Posterior vena cava (tissue), 2 donors: ENCODE data around the gene GSTO2. TPM values are rescaled to one million over a fixed set of nuclear protein-coding genes. Genes with fewer than 3 reads are reported as not detected.
"Not testable (repeated sequence)": the region's sequence is repeated elsewhere in the genome, so short reads cannot be mapped to it uniquely, and the experiment has no call there.

Experiments
- DNase-seq: peaks from one replicate; pipeline ENCODE4 v3.0.0-alpha.2; 2020; ENCODE audit warnings: low spot score
- intact Hi-C, 2 donors: fragments of 100-400 bp; cut with DNase I; formaldehyde crosslinking; loops; one replicate each; pipeline versions ENCODE4 v1.14.1 to v1.14.2; 2022 to 2023
- long read RNA-seq, 2 donors: library from polyadenylated mRNA; unstranded; transcript quantifications; one replicate each; pipeline ENCODE4 v2.0.0, GENCODE V29; 2020 to 2021
- total RNA-seq, 2 donors: library from RNA; stranded (reverse); fragmentation: NEBNext Ultra II Directional; extraction: Animal tissue kit (Norgen Biotek cat#: 25700); gene quantifications; one replicate each; pipeline ENCODE4 v1.2.1, GENCODE V29; 2021
- donor health status: DM: yes; HTN: yes; CAD: no.
- donor health status: DM: yes; HTN: yes; CAD: no.

Gene GSTO2
- 1 to 10 TPM in 1 of 2 donors, under 1 TPM in 1; 0.48 to 1.9 TPM for total RNA-seq
- long read RNA-seq, donor 1, result 0 reads
- long read RNA-seq, donor 2, full-length matches to known transcripts, result 2 of 2 reads
- long read RNA-seq, donor 2, partial matches to known transcripts, result 0 of 2 reads
- long read RNA-seq, donor 2, other reads (novel, unspliced or antisense), result 0 of 2 reads

- peak; percentile 100 for DNase-seq
- intact Hi-C loops, result no loop called here
Observed at GRCh38 chr10:104268713-104269645, at the start of gene GSTO2. Gene GSTO2 (plus strand): TSS chr10:104269184. CDS start chr10:104274916, 5,732 bp downstream.

GRCh38 chr10:104220522-104220921 lies 48.5 kb upstream of the GSTO2 start:
- intact Hi-C loops, result no loop called here

GRCh38 chr10:104223304-104223703 lies 45.7 kb upstream of the GSTO2 start:
- intact Hi-C loops, result loop anchor here in 1 of 2 donors (2.0 kb wide), 1 partner anchor 79 kb away; no protein-coding TSS in a partner anchor
- no peak for DNase-seq

More at GRCh38 chr10:104220522-104220921, 48.5 kb upstream of the GSTO2 start:
- no peak for DNase-seq

- no peak for DNase-seq
- intact Hi-C loops, result no loop called here
Observed at GRCh38 chr10:104230490-104230889, 38.5 kb upstream of the GSTO2 start.

- DNase-seq, result peak; percentile 99
- intact Hi-C loops, result no loop called here
Observed at GRCh38 chr10:104231784-104232612, 37.0 kb upstream of the GSTO2 start, which contains the start of gene CFAP43. Gene CFAP43 (minus strand): TSS chr10:104232364. CDS start chr10:104232246, 118 bp downstream.

GRCh38 chr10:104232613-104233102 lies 36.3 kb upstream of the GSTO2 start:
- intact Hi-C loops, result no loop called here
- DNase-seq, result no peak

- intact Hi-C loops, result no loop called here
- no peak for DNase-seq
Observed at GRCh38 chr10:104233817-104234216, 35.2 kb upstream of the GSTO2 start.

- intact Hi-C loops, result no loop called here
Observed at GRCh38 chr10:104234934-104235333, 34.0 kb upstream of the GSTO2 start.

GRCh38 chr10:104235801-104236200 lies 33.2 kb upstream of the GSTO2 start:
- DNase-seq, result no peak
- intact Hi-C loops, result no loop called here

More at GRCh38 chr10:104234934-104235333, 34.0 kb upstream of the GSTO2 start:
- DNase-seq, result no peak

GRCh38 chr10:104240078-104240477 lies 28.9 kb upstream of the GSTO2 start:
- intact Hi-C loops, result no loop called here
- DNase-seq, result no peak

- no peak for DNase-seq
- intact Hi-C loops, result no loop called here
Observed at GRCh38 chr10:104242545-104242944, 26.4 kb upstream of the GSTO2 start.

- DNase-seq, intact Hi-C loops: not testable (repeated sequence)
Observed at GRCh38 chr10:104243009-104243408, 26.0 kb upstream of the GSTO2 start.

- DNase-seq, result no peak
- intact Hi-C loops, result no loop called here
Observed at GRCh38 chr10:104243512-104243911, 25.5 kb upstream of the GSTO2 start.

- intact Hi-C loops, result no loop called here
- no peak for DNase-seq
Observed at GRCh38 chr10:104245066-104245632, 23.8 kb upstream of the GSTO2 start.

GRCh38 chr10:104246976-104247375 lies 22.0 kb upstream of the GSTO2 start:
- no peak for DNase-seq
- intact Hi-C loops, result no loop called here

GRCh38 chr10:104247513-104248146 lies 21.4 kb upstream of the GSTO2 start:
- intact Hi-C loops, result no loop called here
- no peak for DNase-seq

- DNase-seq, intact Hi-C loops: not testable (repeated sequence)
Observed at GRCh38 chr10:104248931-104249330, 20.1 kb upstream of the GSTO2 start.

GRCh38 chr10:104250371-104250770 lies 18.6 kb upstream of the GSTO2 start:
- DNase-seq, result no peak
- intact Hi-C loops, result no loop called here

- intact Hi-C loops, result no loop called here
- DNase-seq, result no peak
Observed at GRCh38 chr10:104251443-104251842, 17.5 kb upstream of the GSTO2 start.
